Stimulated activated CD4-positive, alpha-beta T cell treated with anti-CD3 and anti-CD28 coated beads, Interleukin-12 subunit alpha, Interleukin-12 subunit beta, amount 100 ng/mL, for 24 hours (primary cell): ENCODE measurements around the gene UBAC2.

Experiments
- DNase-seq, 2 experiments: peaks; one replicate each; pipeline ENCODE4 v3.0.0-alpha.2; 2020; ENCODE audit warnings: low read depth in 2 of 2

UBAC2 gene, protein sequence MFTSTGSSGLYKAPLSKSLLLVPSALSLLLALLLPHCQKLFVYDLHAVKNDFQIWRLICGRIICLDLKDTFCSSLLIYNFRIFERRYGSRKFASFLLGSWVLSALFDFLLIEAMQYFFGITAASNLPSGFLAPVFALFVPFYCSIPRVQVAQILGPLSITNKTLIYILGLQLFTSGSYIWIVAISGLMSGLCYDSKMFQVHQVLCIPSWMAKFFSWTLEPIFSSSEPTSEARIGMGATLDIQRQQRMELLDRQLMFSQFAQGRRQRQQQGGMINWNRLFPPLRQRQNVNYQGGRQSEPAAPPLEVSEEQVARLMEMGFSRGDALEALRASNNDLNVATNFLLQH

DNA sequence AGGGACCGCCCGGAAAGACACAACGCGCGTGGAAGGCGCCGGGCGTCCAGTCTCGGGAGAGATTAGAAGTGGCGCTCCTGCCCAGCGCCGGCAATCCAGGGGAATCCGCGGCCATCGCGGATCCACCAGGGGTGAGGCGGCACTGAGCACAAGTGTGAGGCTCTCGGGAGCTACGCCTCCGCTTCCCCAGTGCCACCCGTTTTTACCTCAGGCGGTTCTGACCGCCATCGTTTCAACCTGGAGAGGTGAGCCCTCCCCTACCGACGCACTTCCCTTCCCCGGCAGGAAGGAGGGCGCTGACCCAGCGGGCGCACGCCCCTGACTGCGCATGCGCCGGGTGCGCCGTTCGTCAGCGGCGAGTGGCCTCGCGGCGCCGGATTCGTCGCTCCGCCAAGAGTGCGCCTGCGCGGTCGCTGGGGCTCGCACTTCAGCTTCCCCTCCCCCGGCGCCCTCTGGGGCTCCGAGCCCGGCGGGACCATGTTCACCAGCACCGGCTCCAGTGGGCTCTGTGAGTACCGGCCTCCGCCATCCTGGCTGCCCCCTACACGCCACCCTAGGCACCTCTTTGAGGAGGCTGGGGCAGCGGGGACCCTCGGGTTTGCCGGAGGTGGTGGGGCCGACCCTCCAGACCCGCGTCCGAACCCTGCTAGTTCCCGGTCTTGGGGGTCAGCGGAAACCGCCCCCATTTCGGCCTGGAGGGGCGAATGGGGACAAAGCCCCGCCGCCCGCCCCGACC is at the start of gene UBAC2:
Gene UBAC2 (plus strand): TSS at position 423 of the 736 bp plus-strand sequence. CDS start 55 bp downstream, at position 478.
- DNase-seq, result peak; percentile 88 to 90

DNA sequence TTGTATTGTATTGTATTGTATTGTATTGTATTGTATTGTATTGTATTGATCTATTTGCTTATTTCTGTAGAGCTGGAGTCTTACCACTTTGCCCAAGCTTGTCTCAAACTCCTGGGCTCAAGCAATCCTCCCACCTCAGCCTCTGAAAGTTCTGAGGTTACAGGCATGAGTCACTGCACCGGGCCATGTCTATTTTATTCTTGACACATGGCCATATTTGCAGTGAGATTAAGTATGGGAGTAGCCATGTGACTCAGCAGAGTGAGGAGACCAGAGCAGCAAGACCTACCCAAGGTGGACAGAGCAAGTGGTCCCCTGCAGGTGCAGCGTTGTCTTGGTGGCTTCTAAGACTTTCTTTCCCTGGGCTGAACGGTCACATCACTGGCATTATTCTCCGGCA is 49.1 kb upstream of the UBAC2 start:
- DNase-seq, result no peak

DNA sequence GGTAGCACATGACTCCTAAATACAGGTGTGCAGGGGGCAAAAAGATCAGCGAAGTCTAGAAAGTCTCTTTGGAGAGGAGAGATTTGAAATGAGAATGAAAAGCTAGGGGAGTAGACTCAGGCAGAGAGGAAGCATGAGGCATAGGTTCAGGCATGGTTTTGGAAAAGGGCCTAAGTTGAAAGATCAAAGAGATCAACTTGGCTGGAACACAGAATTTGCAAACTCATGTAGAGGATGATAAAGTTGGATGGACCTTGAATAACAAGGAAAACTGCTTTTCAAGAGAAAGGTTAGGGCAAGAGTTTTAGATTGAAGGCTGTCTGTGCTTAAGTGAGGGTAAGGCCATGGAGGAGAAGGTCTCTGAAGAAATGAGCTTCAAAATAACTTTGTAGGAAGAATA is 47.4 kb upstream of the UBAC2 start:
- no peak for DNase-seq

DNA sequence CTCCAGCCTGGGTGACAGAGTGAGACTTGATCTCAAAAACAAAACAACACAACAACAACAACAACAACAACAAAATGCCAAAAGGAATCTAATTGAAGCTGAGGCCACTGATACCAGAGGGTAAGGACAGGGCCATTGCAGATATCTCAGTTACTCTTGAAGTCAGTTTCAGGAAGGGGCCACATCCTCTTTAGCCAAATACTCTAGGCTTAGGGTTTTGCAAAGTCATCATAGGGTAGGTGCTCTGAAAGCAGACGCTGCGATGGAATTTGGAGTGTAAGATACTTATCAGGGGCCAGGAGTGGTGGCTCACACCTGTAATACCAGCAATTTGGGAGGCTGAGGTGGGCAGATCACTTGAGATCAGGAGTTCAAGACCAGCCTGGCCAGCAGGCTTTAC is 46.6 kb upstream of the UBAC2 start:
- DNase-seq, result no peak

DNA sequence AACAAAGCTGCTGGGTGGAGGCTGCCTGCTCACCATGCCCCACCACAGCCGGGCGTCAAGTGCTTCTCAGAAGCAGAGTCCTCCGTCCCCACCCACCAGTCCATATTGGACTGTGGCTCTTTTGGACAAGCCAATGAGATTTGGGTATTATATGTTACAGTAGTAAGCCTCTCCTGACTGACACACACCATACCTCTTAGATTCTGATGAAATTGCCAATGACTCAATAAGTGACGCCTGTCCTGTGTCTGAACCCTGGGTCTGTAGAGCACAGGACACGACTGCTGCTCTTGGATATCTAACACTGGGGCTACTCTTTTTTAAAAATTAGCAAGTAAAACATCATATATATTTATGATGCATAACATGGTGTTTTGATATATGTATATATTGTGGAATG is 44.8 kb upstream of the UBAC2 start:
- DNase-seq, result no peak

DNA sequence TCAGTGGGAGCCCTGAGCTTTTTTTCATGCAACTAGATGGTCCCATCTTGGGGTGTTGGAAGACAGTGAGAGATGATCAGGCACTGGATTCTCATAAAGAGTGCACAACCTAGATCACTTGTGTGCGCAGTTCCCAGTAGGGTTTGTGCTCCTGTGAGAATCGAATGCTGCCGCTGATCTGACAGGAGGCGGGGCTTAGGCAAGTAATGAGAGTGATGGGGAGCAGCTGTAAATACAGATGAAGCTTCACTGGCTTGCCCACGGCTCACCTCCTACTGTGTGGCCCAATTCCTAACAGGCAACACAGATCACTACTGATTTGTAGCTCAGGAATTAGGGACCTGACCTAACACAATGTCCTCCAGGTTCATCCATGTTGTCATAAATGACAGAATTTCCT is 43.6 kb upstream of the UBAC2 start:
- no peak for DNase-seq

DNA sequence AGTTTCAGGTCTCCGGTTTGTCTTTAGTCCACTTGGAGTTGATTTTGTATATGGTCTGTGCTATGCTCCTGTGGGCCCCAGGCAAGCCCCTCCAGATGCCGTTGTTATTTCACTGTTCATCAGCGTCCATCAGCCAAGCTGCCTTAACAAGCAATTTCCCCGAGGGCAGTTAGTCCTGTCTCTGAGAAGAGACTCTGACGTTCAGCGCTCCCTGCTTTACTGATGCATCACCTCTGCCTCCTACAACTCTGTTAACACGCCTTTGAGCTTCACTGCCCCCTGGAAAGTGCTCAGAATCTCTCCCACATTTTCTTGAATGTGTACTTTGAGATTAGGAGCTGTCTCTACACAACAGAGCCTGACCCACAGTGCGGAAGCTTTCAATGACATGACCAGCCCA is 41.8 kb upstream of the UBAC2 start:
- no peak for DNase-seq

DNA sequence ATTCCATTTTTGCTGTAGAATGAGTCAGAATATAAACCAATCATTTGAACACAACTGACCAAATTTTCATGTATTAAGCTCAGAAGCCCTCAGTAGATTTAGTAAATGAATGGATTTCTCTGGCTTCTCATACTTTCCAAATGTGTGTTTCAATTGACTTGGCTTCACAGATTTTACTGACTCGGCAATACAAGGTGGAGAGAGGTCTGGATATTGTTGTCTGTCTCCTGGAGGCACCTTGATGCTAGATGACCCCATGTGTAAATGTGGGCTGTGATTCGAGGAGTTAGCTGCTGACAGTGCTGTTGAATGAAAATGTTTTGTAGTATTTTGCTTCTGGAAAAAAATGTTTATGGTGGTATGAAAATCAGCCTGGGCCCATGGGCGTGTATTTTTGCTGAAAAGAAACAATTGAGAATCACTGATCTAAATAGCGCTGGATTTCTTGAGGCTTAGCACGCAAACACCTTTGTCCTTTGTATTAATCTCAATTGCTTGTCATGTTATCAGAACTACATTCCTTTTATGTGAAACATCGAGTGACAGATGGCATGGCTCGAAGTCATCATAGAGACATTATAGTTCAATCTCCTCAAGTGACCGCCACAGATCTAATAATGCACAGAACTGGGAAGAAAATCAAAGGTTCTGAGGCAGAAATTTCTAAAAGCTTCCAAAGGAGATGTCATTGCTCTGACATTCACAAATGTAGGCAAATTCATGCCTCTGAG is 41.2 kb upstream of the UBAC2 start:
- no peak for DNase-seq

DNA sequence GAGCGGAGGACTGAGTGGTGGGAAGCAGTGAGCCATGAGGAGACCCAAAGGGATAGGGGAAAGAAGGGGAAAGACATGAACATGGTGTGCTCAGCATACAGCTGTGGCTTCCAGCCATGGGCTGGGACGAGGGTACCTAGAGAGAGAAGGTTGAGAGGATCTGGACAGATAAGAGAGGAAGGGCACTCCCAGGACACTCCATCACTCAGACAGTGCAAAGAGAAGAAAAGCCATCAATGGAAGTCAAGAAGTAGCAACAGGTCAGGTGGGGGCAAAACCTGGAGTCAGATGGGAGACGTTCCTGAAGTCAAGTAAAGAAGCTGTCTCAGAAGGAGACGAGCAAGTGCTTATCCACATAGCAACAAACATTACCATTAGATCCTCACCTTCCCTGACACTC is 40.2 kb upstream of the UBAC2 start:
- DNase-seq, result no peak

DNA sequence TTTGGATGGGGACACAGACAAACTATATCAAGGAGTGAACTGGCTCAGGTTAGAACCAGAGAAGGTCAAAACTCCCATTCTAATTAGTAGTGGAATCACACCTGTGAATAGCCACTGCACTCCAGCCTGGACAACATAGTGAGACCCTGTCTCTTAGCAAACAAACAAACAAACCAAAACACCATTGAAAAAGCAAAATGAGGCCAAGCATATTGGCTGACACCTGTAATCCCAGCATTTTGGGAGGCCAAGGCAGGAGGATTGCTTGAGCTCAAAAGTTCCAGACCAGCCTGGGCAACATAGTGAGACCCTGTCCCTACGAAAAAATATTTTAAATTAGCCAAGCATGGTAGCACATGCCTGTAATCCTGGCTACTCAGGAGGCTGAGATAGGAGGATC is 39.1 kb upstream of the UBAC2 start:
- DNase-seq, result no peak

DNA sequence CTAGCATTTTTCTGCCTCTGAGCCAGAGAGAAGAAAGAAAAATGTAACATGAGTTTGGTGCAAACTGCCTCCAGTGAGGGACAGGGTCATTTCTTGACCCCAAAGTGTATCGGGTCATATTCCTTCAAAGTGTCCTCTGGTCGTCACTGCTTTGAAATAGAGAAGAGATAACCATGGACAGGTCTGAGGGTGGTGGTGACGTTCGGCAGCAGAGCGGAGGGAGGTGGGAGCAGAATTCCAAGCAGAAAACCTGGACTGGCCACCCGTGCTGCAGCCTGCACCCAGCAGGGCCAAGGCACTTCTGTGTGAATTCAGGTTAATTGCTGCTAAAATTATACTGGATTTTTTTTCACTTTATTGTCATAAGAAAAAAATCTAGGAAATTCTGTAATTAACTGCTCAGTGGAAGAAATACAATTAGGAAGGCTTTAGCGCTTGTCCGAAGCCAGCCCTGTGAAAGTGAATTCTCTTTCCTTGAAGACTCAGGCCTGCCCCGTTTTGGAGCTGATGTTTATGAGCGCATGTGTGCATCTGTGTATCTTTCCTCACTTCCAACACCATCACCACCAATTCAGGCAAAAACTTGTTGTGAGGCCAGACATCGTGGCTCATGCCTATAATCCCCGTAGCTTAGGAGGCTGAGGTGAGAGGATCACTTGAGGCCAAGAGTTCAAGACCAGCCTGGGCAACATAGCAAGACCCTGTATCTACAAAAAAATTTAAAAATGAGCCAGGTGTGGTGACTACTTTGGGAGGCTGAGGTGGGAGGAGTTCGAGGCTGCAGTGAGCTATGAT is 37.9 kb upstream of the UBAC2 start:
- no peak for DNase-seq

DNA sequence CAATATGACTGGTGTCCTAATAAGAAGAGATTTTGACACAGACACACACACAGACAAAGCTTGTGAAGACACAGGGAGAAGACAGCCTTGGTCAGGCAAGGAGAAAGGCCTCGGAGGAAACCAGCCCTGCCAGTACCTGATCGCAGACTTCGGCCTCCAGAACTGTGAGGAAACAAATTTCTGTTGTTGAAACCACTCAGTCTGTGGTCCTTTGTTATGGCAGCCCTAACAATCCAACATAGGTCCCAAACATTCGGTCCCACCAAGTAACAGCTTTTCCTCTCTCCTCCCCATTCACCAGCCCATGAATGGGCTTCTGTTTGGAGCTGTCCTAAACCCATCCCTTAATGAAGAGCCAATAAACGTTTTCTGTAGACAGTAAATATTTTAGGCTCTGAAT is 36.4 kb upstream of the UBAC2 start:
- no peak for DNase-seq

DNA sequence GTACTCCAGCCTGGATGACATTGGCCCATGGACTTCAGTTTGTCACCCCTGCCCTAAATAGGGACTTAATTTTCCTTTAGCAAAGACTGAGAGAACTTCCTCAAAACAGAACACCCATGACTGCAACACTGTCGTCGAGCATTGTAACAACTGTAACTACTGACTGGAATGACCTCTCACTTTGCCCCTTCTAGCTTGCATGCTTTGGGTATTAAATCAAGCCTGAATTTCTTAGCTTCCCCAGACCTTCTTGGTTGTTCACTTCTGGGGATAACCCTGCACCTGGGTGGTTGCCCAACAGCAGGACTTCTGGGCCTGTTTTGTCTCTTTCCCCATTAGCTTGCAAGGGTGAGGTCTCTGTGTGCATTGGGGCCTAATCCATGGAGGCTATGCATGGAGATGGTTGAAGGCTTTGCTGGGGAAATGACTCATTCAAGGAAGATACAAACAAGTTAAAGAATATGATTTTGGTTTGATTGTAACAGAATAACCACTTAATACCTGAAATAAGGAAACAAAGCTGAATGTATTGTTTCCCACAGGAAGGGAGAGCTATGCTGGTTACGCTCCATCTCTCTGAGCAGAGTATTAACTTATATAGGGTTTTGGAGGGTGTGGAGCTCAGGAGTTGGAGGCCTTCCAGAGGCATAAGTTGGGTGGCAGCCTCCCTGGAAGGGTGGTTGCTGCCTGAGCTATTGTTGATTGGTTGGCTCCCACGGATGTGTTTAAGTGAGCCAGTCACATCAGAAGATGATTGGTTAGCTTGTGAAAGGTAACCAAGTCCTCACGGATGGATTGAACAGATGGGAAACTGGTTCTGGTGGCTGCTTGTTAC is 34.7 kb upstream of the UBAC2 start:
- no peak for DNase-seq

DNA sequence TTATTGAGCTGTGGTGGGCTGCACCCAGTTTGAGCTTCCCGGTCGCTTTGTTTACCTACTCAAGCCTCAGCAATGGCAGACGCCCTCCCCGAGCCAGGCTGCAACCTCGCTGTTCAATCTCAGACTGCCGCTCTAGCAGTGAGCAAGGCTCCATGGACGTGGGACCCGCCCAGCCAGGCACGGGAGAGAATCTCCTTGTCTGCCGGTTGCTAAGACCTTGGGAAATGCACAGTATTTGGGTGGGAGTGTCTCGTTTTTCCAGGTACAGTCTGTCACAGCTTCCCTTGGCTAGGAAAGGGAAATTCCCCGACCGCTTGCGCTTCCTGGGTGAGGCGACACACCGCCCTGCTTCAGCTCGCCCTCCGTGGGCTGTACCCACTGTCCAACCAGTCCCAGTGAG is 27.7 kb upstream of the UBAC2 start:
- DNase-seq, result no peak

DNA sequence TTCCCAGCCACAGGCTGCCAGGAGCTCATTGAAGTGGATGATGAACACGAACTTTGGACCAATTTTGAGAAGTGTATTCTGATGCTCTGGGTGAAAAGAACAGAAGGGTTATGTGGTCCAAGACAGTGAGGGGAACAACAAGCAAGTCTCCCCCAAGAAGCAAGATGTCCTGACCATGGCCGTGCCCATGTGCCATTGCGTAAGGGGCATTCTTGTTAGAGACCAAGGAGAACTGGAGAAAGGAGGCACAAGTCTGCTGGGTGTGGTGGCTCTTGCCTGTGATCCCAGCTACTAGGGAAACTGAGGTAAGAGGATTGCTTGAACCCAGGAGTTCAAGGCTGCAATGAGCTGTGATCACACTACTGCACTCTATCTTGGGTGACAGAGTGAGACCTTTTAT is 27.0 kb upstream of the UBAC2 start:
- no peak for DNase-seq

DNA sequence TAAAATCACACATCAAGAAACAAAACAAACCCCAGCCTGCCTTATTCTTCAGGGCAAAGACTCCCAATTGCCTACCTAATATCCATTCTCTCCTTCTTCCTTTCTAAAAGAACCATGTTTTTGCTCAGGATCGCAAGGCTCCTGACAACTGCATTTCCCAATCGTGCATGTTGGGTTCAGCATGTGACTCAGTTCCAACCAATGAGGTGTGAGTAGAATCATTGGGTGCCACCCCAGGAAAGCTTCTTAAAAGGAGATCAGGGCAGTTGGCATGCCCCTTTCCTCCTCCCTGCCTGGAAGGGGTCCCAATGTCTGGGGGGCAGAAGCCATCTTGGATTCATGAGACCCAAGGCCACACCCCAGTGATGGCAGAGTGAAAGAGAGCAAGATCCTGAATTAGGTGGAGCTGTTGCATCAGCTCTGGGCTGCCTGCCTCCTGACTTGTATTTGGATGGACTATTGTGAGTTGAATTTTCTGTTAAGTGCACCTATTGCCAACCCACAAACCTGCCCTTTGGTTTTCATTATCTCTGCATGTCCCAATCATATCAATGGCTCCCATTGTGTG is 26.0 kb upstream of the UBAC2 start:
- DNase-seq, result no peak

DNA sequence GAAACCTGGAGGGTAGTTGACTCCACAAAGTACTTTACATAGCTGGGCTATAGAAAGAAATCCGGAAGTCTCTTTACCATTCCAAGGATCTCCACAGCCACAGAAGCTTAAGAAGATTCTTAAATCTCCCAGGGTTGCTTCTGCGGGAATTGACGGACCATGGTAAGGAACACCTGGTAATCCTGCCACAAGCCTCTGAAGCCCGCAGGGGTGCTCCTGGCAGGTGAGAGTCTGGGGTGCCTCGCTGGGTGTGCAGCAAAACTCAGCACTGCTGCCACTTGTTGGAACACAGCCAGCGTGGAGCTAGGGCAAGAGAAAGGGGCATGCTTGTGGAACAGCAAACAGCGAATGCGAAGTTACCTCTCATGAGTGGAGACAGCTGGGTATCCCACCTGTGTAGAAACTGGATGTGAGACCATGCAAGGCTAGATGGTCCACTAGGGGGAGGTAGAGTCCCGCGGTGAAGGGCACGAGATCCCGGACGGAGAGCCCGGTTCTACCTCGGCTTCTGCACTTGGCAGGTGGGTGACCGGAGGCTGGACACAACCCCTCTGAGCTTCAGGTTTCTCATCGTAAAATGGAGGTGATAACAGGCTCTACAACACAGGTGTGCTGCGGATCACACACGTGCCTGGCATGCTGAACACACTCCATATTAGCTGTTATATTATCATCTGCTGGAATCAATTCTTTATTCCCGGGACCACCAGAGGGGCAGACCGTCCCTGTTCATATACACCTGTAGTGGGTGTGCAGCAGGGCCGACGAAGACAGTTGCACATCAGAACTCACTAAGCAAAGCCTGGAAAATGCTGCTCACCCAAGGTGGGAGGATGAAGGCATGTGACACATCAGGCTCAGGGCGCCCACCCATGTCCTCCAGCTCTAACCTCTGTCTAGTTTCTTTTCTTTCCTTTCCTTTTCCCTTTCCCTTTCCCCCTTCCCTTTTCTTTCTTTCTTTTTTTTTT is 24.1 kb upstream of the UBAC2 start:
- DNase-seq, result peak; percentile 49 to 75

DNA sequence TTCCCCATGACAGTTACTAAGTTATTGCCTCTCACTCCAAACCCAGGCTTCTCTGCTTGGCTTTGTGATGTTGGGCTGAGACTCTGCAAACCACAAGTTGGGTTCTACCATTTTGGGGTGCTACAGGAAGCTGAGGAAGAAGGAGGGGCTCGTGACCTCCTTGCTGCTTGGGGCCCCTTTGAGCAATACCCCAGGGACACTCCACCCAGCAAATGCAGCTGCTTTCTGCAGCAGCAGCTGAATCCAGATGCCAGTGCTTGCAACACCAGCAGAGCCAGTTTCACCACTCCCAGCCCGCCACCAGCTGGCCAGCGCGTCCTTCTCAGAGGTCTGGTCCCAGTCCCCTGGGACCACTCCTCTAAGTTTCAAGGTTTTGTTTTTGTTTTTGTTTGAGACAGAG is 22.0 kb upstream of the UBAC2 start:
- DNase-seq, result no peak

DNA sequence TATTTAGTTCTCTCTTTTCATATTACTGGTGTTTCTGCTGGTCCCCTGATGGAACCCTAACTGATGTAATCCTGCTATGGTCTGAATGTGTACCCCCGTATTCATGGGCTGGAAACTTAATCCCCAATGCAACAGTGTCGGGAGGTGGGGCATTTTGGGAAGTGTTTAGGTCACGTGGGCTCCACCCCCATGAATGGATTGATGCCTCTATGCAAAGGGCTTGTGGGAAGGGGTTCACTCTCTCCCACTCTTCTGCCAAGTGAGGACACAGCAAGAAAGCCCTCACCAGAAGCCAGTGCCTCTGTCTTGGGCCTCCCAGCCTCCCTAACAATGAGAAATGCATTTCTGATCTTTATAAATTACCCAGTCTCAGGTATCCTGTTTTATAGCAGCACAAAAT is 21.2 kb upstream of the UBAC2 start:
- no peak for DNase-seq

DNA sequence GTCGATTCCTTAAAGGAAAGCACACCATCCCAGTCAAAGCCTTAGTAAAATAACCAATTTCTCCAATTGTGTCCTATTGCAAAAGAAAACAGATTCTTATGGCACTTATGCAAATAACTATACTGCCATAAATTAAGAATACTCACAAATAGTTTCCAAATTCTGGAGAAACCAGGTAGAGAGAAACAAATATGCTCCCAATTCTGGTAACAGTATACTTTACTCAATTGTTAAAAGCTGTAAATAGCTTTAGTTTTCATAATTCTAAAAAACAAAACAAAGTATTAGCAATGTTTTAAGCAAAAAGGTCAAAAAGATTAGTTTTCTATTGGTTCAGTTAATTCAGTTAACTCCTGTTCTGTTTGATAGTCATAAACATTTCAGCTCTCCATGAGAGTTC is 18.2 kb upstream of the UBAC2 start:
- no peak for DNase-seq
